Uterus (tissue), 4 donors: ENCODE results near the gene PHLPP2. TPM values are rescaled to one million over a fixed set of nuclear protein-coding genes. Genes with fewer than 3 reads are reported as not detected.

ENCODE experiments used
- DNase-seq, 2 donors: peaks; one replicate each; pipeline ENCODE4 v3.0.0-alpha.2; 2019 to 2020
- H3K27ac ChIP-seq, 2 donors: fragments of 200-600 bp; sonication (generic); 1 replicate in 1 of 2; 2 replicates in 1 of 2; pipeline ENCODE4 v1.5.1; 2016 to 2018
- H3K27me3 ChIP-seq, 2 donors: fragments of 200-600 bp; sonication (generic); one replicate each; pipeline ENCODE4 v1.5.1; 2018 to 2019; ENCODE audit warnings: control low read depth in 1 of 2
- H3K36me3 ChIP-seq, 2 donors: fragments of 200-600 bp; sonication (generic); one replicate each; pipeline ENCODE4 v1.5.1; 2019; ENCODE audit warnings: control low read depth in 1 of 2
- H3K4me1 ChIP-seq, 2 donors: fragments of 200-600 bp; sonication (generic); one replicate each; pipeline ENCODE4 v1.5.1; 2018 to 2019; ENCODE audit warnings: control low read depth in 1 of 2
- H3K4me3 ChIP-seq, 2 donors: fragments of 200-600 bp; sonication (generic); 1 replicate in 1 of 2; 2 replicates in 1 of 2; pipeline ENCODE4 v1.5.1; 2018 to 2019; ENCODE audit warnings: mild to moderate bottlenecking in 1 of 2
- H3K9me3 ChIP-seq, 2 donors: fragments of 200-600 bp; sonication (generic); one replicate each; pipeline ENCODE4 v1.5.1; 2019; ENCODE audit warnings: control low read depth in 1 of 2
- POLR2A ChIP-seq, 2 donors: fragments of 450-650 bp; IDR thresholded peaks; one replicate each; pipeline ENCODE4 v1.6.1; 2016; ENCODE audit warnings: antibody characterized with exemption in 2 of 2, mild to moderate bottlenecking in 1 of 2, moderate library complexity in 1 of 2
- intact Hi-C: fragments of 100-400 bp; cut with DNase I; formaldehyde crosslinking; loops from one replicate; pipeline ENCODE4 v1.15.1; 2023; ENCODE audit warnings: low total_unique reads
- total RNA-seq, 4 donors: library from RNA; depleted of rRNA in 3 of 4; stranded (reverse); fragments of >200 nt in 3 of 4; gene quantifications; one replicate each; pipeline versions ENCODE4 v1.1.0 to v1.2.4, GENCODE V29; 2014 to 2023
- TF ChIP-seq, protein P1 (sequence below), 4 experiments: fragments of 200-600 bp in 2 of 4; fragments of 450-650 bp in 2 of 4; sonication (generic) in 2 of 4; IDR thresholded peaks; one replicate each; pipeline ENCODE4 v1.5.1; 2016 to 2019; ENCODE audit warnings: antibody characterized with exemption in 4 of 4, mild to moderate bottlenecking in 2 of 4, moderate library complexity in 1 of 4
- donor health status: DM: yes; HTN: yes; CAD: no.

PHLPP2 gene
- total RNA-seq = 10 to 100 TPM in 2 of 4 donors, 1 to 10 TPM in 2; 2.0 to 22.3 (median 10.7) TPM

DNA sequence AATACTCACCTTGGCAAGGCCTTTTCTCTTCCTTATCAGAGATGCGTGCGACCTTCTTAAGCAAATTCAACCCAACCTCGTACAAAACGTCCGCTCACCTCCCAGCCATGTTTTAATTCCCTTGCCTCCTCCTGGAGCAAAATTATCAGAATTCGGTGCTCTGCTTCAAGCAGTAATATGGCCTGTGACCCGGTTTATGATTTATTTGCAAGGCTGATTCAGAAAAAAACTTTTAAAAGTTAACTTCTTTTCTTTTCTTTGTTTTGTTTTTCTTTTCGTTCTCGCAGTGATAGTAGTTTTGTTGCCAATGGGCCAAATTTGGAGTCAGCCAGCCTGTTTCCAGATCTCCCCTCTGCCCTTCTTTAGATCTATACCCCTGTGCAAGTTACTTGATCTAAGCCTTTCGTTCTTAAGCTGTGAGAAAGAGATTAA lies at the start of gene PHLPP2:
TSS of gene PHLPP2 (minus strand) at position 382 of the 432 bp plus-strand sequence. CDS start 9,906 bp downstream, outside the sequence.
- Histone ChIP-seq H3K4me3 (peak within 1 kb of the TSS; percentile 58 to 92), H3K9me3 (no peaks in the 10 kb centered on the region), H3K4me1 (no peaks in the 10 kb centered on the region), H3K27ac (peak within 1 kb of the TSS; percentile 85 to 98), H3K27me3 (no peaks in the 10 kb centered on the region), H3K36me3 (no peaks in the 10 kb centered on the region)
- TF ChIP-seq, protein P1, sequence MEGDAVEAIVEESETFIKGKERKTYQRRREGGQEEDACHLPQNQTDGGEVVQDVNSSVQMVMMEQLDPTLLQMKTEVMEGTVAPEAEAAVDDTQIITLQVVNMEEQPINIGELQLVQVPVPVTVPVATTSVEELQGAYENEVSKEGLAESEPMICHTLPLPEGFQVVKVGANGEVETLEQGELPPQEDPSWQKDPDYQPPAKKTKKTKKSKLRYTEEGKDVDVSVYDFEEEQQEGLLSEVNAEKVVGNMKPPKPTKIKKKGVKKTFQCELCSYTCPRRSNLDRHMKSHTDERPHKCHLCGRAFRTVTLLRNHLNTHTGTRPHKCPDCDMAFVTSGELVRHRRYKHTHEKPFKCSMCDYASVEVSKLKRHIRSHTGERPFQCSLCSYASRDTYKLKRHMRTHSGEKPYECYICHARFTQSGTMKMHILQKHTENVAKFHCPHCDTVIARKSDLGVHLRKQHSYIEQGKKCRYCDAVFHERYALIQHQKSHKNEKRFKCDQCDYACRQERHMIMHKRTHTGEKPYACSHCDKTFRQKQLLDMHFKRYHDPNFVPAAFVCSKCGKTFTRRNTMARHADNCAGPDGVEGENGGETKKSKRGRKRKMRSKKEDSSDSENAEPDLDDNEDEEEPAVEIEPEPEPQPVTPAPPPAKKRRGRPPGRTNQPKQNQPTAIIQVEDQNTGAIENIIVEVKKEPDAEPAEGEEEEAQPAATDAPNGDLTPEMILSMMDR (IDR thresholded peaks at IDR 0.05) = no peak
- no peak for TF ChIP-seq POLR2A (IDR thresholded peaks at IDR 0.05)
- DNase-seq = no peak
- intact Hi-C loops = no loop called here

- Histone ChIP-seq H3K9me3 (no peaks in the 10 kb centered on the region), H3K36me3 (no peaks in the 10 kb centered on the region), H3K4me1 (no peaks in the 10 kb centered on the region), H3K27ac (no peak overlapping the region), H3K27me3 (no peaks in the 10 kb centered on the region), H3K4me3 (no peak overlapping the region)
- intact Hi-C loops = no loop called here
- TF ChIP-seq, protein P1 (IDR thresholded peaks at IDR 0.05) = no peak
- TF ChIP-seq POLR2A (IDR thresholded peaks at IDR 0.05) = no peak
- no peak for DNase-seq
These were observed 47.1 kb upstream of the PHLPP2 start for GRCh38 chr16:71771571-71771970.

GRCh38 chr16:71769222-71769621 lies 44.7 kb upstream of the PHLPP2 start:
- no peaks in the 10 kb centered on the region for H3K27me3 ChIP-seq

DNA sequence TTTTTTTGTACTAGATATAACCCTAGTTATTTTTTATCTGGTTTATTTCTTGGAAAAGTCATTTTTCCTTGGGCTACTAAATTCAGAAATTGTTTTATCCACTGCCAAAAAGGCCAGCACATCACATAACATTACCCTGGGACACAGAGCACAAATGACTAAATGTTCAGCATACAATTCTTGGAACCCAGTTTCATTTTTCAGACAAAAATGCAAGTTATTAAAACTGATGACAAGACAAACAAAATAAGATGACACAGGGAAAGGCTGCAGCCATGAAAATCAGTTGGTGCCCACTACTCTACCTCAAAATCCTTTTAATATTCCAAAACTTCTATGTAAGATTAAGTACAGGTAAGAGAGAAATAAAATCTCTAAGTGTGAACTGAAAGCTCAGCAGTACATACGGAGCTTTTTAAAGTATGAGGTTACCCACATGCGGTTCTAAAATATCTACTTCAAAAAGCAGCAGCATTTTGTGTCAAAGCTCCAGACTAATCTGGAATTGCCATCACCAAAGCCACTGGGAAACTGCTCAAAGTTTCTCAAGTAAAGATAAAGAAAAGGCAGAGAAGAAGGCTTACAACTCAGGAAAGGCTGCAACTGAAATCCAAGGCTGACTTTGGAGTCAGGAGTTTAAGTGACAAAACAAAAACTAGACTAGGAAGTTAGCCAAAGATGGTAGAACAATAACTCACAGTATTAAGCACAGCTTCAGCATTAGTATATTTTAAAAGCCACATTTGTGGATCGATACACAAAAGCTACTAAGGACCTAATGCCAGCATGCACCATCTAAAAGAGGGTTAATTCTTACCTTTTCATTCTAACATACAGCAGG lies 42.8 kb upstream of the PHLPP2 start:
- no peak overlapping the region for H3K27ac ChIP-seq
- H3K36me3 ChIP-seq = no peaks in the 10 kb centered on the region
- intact Hi-C loops = no loop called here
- no peak for TF ChIP-seq POLR2A (IDR thresholded peaks at IDR 0.05)
- TF ChIP-seq, protein P1 (IDR thresholded peaks at IDR 0.05) = no peak
- no peak for DNase-seq
- no peaks in the 10 kb centered on the region for H3K9me3 ChIP-seq
- H3K27me3 ChIP-seq = no peaks in the 10 kb centered on the region
- no peak overlapping the region for H3K4me3 ChIP-seq
- H3K4me1 ChIP-seq = no peaks in the 10 kb centered on the region

More at GRCh38 chr16:71769222-71769621, 44.7 kb upstream of the PHLPP2 start:
- DNase-seq = no peak
- no peaks in the 10 kb centered on the region for H3K9me3 ChIP-seq
- intact Hi-C loops = no loop called here
- H3K4me1 ChIP-seq = no peaks in the 10 kb centered on the region
- no peak overlapping the region for H3K27ac ChIP-seq
- H3K4me3 ChIP-seq = no peak overlapping the region
- no peaks in the 10 kb centered on the region for H3K36me3 ChIP-seq
- TF ChIP-seq, protein P1 (IDR thresholded peaks at IDR 0.05) = no peak
- TF ChIP-seq POLR2A (IDR thresholded peaks at IDR 0.05) = no peak

DNA sequence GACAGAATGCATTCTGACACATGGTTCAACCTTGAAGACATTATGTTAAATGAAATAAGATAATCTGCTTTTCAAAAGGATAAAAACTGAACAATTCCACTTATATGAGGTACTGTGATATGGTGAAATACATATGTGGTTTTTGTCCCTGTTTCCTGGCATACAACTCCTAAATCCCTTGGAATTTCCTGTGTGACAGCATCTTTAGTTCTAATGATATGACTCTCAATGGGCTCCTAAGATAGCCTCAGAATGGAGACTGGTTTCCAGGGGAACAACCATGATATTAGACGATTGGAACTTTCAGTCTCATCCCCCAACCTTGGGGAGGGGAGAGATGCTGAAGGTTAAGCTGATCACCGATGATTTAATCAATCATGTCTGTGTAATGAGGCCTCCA lies 37.7 kb upstream of the PHLPP2 start:
- Histone ChIP-seq H3K27ac (no peak overlapping the region), H3K27me3 (no peaks in the 10 kb centered on the region), H3K36me3 (no peaks in the 10 kb centered on the region), H3K4me1 (no peaks in the 10 kb centered on the region), H3K9me3 (no peaks in the 10 kb centered on the region), H3K4me3 (no peak overlapping the region)
- intact Hi-C loops = no loop called here
- TF ChIP-seq, protein P1 (IDR thresholded peaks at IDR 0.05) = no peak
- TF ChIP-seq POLR2A (IDR thresholded peaks at IDR 0.05) = no peak
- no peak for DNase-seq
